ENCODE results near the gene BANF1.

Gene BANF1

DNA sequence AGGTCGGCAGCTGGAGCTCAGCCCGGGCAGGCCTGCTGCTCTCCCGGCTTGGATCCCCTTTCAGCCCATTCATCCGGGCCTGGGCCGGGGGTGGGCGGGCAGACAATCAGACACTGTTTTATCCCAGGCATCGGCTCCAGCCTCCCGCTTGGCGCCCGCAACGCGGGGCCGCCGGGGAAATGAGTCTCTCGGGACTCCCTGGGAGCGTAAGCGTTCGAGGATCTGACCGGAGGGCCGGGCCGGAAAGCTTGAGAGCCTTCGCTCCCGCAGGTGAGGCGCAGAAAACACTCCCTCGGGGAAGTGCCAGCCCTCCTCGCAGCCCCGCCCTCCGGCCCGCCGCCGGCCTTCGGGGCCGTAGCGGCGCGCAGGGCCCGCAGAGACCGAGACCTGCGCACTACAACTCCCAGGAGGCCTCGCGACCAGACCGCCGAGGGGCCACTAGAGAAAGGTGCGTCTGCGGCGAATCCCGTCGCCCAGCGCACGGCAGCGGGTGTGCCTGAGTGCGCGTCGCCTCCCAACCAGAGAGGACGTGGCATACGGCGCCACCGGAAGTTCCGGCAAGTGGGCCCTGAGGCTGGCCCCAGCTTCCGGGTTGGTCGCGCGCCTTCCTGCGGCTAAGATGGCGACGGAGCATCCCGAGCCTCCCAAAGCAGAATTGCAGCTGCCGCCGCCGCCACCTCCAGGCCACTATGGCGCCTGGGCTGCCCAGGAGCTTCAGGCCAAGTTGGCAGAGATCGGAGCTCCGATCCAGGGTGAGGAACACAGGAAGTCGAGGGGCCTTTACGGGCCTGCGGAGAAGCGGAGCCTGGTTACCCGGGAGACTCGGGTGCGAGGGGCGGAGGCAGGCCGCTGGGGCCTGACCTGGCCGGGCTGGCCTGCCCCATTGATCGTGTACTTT lies 49.7 kb downstream of the BANF1 start, which contains the start of gene SF3B2:
Gene SF3B2 (plus strand): TSS at position 599 of the 898 bp plus-strand sequence. CDS start 21 bp downstream, at position 620.
- no peaks in the 10 kb centered on the region for H3K9me3 ChIP-seq (ENCODE audit: control insufficient read depth, low read length)
- H3K36me3 ChIP-seq (ENCODE audit: control insufficient read depth, insufficient read depth, low read length): peaks cover 39% of the 10 kb centered on the region
- H3K4me3 ChIP-seq (ENCODE audit: extremely low read depth, insufficient read depth, low read length, poor library complexity, severe bottlenecking): peak within 1 kb of the TSS; percentile 99
- whole genome bisulfite sequencing, 2 experiments (ENCODE audit: insufficient coverage in 2 of 2): 0% methylated on average over 71 to 73 of the region's 84 CpGs
- H3K27ac ChIP-seq (ENCODE audit: low read depth, low read length, severe bottlenecking): peak within 1 kb of the TSS; percentile 93
- peaks cover 18% of the 10 kb centered on the region for H3K4me1 ChIP-seq (ENCODE audit: control insufficient read depth, insufficient read depth, low read length, poor library complexity, severe bottlenecking)

DNA sequence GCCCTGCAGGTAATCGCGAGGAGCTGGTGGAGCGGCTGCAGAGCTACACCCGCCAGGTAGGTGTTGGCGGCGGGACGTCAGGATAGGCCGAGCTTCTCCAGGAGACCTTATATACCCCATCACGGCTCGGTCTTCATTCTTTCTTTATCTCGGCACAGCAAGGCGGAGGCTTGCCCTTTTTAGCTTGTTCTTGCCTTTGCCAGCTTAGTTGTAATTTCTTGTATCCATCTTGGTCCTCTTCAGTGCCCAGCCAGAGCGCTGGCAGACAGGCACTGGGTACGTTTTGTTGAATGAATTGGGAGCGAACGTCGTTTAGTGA lies 50.3 kb downstream of the BANF1 start:
- peaks cover 45% of the 10 kb centered on the region for H3K36me3 ChIP-seq (ENCODE audit: control insufficient read depth, insufficient read depth, low read length)
- H3K4me3 ChIP-seq (ENCODE audit: extremely low read depth, insufficient read depth, low read length, poor library complexity, severe bottlenecking): peak overlapping the region; percentile 99
- no peaks in the 10 kb centered on the region for H3K9me3 ChIP-seq (ENCODE audit: control insufficient read depth, low read length)
- peak overlapping the region; percentile 93 for H3K27ac ChIP-seq (ENCODE audit: low read depth, low read length, severe bottlenecking)
- WGBS, 2 experiments (ENCODE audit: insufficient coverage in 2 of 2): 0% methylated on average over 12 to 16 of the region's 17 CpGs
- peaks cover 18% of the 10 kb centered on the region for H3K4me1 ChIP-seq (ENCODE audit: control insufficient read depth, insufficient read depth, low read length, poor library complexity, severe bottlenecking)
